ENCODE measurements around the gene PCGF6.
"Not testable (repeated sequence)": the region's sequence is repeated elsewhere in the genome, so short reads cannot be mapped to it uniquely, and the experiment has no call there.

PCGF6 gene

DNA sequence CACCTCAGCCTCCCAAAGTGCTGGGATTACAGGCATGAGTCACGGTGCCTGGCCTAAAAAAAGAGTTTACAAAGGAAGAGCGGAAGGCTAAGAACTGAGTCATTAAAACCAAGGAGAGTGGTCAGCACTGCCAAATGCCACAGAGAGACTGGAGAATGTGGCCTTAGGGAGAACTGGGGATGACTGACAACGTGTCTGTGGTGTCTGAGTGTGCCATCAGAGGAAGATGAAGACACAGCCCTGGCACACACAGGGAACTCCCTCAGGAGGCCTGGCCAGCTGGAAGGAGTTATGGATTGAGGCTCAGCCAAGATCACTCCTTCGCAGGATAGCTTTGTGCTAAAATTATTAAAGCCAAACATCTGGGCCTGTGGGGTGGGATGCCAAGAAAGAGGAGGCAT is 77.9 kb downstream of the PCGF6 start:
- FAIRE-seq (no peak), DNase-seq (ENCODE audit: insufficient read length, low spot score) (no peak)
- no peak for TF ChIP-seq POLR2A (IDR thresholded peaks at IDR 0.05; ENCODE audit: low read depth, low read length)
- TF ChIP-seq PAX5 (IDR thresholded peaks at IDR 0.05; ENCODE audit: insufficient read depth, low read length, severe bottlenecking), result no peak
- TF ChIP-seq SPI1 (IDR thresholded peaks at IDR 0.05; ENCODE audit: low read depth, low read length), result no peak
- TF ChIP-seq POU2F2 (IDR thresholded peaks at IDR 0.05; ENCODE audit: low read depth, low read length), result no peak
- TF ChIP-seq TAF1 (IDR thresholded peaks at IDR 0.05; ENCODE audit: low read depth, low read length), result no peak
- no peak for TF ChIP-seq POLR2AphosphoS5 (IDR thresholded peaks at IDR 0.05; ENCODE audit: low read depth, low read length)

DNA sequence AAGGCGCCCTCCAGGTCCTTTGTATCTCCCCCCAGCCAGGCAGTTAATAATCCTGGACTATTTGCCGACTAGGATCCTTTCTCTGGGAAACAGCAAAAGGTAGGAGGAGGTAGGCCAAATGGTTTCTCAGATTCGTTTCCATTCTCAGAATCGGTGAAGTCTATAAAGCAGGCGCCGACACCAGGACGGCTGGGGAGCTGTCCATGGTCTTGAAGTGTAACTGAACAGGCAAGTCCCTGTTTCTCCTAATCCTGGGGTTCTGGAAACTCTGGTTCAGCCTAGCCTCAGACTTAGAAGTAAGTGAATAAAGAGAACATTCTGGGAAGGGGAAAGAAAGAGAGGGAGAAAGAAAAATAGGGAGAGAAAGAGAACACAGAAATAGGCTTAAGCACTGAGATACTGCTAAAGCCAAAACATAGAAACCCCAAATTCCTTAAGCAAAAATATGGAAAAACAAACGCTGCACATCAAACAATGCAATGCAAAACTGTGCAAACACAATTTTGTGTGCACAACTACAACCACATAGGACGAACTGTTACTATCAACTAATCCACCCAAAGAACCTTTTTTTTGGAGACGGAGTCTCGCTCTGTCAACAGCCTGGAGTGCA is 85.1 kb downstream of the PCGF6 start:
- DNase-seq (ENCODE audit: insufficient read length, low spot score) (no peak), FAIRE-seq (no peak)
- TF ChIP-seq PAX5 (IDR thresholded peaks at IDR 0.05; ENCODE audit: insufficient read depth, low read length, severe bottlenecking), result no peak
- no peak for TF ChIP-seq POLR2AphosphoS5 (IDR thresholded peaks at IDR 0.05; ENCODE audit: low read depth, low read length)
- no peak for TF ChIP-seq TAF1 (IDR thresholded peaks at IDR 0.05; ENCODE audit: low read depth, low read length)
- TF ChIP-seq POLR2A (IDR thresholded peaks at IDR 0.05; ENCODE audit: low read depth, low read length), result no peak
- TF ChIP-seq SPI1 (IDR thresholded peaks at IDR 0.05; ENCODE audit: low read depth, low read length), result no peak
- TF ChIP-seq POU2F2 (IDR thresholded peaks at IDR 0.05; ENCODE audit: low read depth, low read length), result no peak

DNA sequence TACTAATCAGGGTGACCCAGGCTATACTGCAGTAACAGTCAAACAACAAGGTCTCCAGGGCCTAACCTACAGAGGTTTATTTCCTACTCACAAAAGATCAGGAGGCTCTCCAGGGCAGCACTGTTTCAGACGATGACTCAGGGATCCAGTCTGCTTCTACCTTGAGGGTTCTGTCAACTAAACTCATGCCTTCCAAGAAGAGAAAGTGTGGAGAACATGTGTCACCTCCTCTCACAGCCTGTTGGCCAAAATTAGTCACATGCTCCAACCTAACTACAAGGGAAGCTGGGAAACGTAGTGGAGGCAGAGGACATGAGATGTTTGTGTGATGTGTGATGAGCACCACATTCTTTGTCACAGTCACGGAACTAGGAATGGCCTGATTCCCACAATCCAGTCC is 88.7 kb downstream of the PCGF6 start:
- no peak for DNase-seq (ENCODE audit: insufficient read length, low spot score)
- TF ChIP-seq POLR2AphosphoS5 (IDR thresholded peaks at IDR 0.05; ENCODE audit: low read depth, low read length) (no peak), TAF1 (IDR thresholded peaks at IDR 0.05; ENCODE audit: low read depth, low read length) (no peak), PAX5 (IDR thresholded peaks at IDR 0.05; ENCODE audit: insufficient read depth, low read length, severe bottlenecking) (no peak), SPI1 (IDR thresholded peaks at IDR 0.05; ENCODE audit: low read depth, low read length) (no peak), POU2F2 (IDR thresholded peaks at IDR 0.05; ENCODE audit: low read depth, low read length) (no peak), POLR2A (IDR thresholded peaks at IDR 0.05; ENCODE audit: low read depth, low read length) (no peak)

DNA sequence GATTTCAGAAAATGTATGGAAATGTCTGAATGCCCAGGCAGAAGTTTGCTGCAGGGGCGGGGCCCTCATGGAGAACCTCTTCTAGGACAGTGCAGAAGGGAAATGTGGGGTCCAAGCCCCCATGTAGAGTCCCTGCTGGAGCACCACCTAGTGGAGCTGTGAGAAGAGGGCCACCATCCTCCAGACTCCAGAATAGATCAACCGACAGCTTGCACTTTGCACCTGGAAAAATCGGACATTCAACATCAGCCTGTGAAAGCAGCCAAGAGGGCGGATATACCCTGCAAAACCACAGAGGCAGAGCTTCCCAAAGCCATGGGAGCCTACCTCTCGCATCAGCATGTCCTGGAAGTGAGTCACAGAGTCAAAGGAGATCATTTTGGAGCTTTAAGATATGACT is 91.0 kb downstream of the PCGF6 start:
- FAIRE-seq (no peak), DNase-seq (ENCODE audit: insufficient read length, low spot score) (no peak)
- TF ChIP-seq POLR2AphosphoS5 (IDR thresholded peaks at IDR 0.05; ENCODE audit: low read depth, low read length) (no peak), TAF1 (IDR thresholded peaks at IDR 0.05; ENCODE audit: low read depth, low read length) (no peak), SPI1 (IDR thresholded peaks at IDR 0.05; ENCODE audit: low read depth, low read length) (no peak), POLR2A (IDR thresholded peaks at IDR 0.05; ENCODE audit: low read depth, low read length) (no peak), POU2F2 (IDR thresholded peaks at IDR 0.05; ENCODE audit: low read depth, low read length) (no peak), PAX5 (IDR thresholded peaks at IDR 0.05; ENCODE audit: insufficient read depth, low read length, severe bottlenecking) (no peak)

More for the DNA sequence above, 88.7 kb downstream of the PCGF6 start:
- FAIRE-seq, result no peak

DNA sequence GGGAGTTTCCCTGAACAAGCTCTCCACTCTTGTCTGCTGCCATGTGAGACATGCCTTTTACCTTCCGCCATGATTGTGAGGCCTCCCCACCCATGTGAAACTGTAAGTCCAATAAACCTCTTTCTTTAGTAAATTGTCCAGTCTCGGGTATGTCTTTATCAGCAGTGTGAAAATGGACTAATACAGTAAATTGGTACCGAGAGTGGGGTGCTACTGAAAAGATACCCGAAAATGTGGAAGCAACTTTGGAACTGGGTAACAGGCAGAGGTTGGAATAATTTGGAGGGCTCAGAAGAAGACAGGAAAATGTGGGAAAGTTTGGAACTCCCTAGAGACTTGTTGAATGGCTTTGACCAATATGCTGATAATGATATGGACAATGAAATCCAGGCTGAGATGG is 92.0 kb downstream of the PCGF6 start:
- FAIRE-seq, result not testable (repeated sequence)

DNA sequence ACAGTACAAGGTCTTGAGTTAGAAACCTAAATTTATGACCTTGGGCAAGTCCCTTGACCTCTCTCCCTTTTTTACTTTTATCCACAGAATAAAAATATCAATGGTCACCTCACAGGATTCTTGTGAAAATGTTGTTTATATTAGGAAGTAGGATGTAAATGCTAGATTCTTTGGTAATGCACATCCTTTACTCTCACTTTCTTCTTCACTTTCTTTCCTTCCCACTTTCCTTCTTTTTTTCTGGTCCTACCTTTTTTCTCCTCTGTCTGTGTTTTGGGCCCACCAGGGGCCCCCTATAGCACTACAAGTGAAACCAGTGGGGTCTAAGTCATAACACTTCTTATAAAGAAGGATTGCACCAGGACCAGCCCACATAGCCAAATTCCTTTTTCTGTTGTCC is 93.1 kb downstream of the PCGF6 start:
- no peak for TF ChIP-seq PAX5 (IDR thresholded peaks at IDR 0.05; ENCODE audit: insufficient read depth, low read length, severe bottlenecking)
- TF ChIP-seq POLR2A (IDR thresholded peaks at IDR 0.05; ENCODE audit: low read depth, low read length), result no peak
- TF ChIP-seq POU2F2 (IDR thresholded peaks at IDR 0.05; ENCODE audit: low read depth, low read length), result no peak
- TF ChIP-seq SPI1 (IDR thresholded peaks at IDR 0.05; ENCODE audit: low read depth, low read length), result no peak
- no peak for TF ChIP-seq POLR2AphosphoS5 (IDR thresholded peaks at IDR 0.05; ENCODE audit: low read depth, low read length)
- no peak for TF ChIP-seq TAF1 (IDR thresholded peaks at IDR 0.05; ENCODE audit: low read depth, low read length)
- DNase-seq (ENCODE audit: insufficient read length, low spot score) (no peak), FAIRE-seq (no peak)

More for the DNA sequence above, 92.0 kb downstream of the PCGF6 start:
- DNase-seq (ENCODE audit: insufficient read length, low spot score), result not testable (repeated sequence)

DNA sequence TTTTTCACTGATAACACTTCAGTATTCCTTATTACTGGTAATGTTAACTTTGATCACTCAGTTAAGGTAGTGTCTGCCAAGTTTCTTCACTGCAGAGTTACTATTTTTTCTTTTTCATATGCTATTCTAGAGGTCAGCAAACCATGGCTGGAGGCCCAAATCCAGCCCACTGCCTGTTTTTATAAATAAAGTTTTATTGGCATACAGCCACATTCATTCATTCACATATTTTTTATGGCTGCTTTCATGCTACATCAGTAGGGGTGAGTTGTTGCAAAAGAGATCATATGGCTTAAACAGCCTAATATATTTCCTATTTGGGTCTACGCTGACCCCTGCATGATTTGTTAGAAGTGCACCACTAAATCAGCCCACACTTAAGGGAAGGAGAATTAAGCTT is 94.3 kb downstream of the PCGF6 start:
- no peak for TF ChIP-seq POU2F2 (IDR thresholded peaks at IDR 0.05; ENCODE audit: low read depth, low read length)
- no peak for TF ChIP-seq PAX5 (IDR thresholded peaks at IDR 0.05; ENCODE audit: insufficient read depth, low read length, severe bottlenecking)
- TF ChIP-seq POLR2A (IDR thresholded peaks at IDR 0.05; ENCODE audit: low read depth, low read length), result no peak
- no peak for TF ChIP-seq TAF1 (IDR thresholded peaks at IDR 0.05; ENCODE audit: low read depth, low read length)
- TF ChIP-seq POLR2AphosphoS5 (IDR thresholded peaks at IDR 0.05; ENCODE audit: low read depth, low read length), result no peak
- no peak for TF ChIP-seq SPI1 (IDR thresholded peaks at IDR 0.05; ENCODE audit: low read depth, low read length)
- FAIRE-seq, result no peak
- DNase-seq (ENCODE audit: insufficient read length, low spot score), result no peak

DNA sequence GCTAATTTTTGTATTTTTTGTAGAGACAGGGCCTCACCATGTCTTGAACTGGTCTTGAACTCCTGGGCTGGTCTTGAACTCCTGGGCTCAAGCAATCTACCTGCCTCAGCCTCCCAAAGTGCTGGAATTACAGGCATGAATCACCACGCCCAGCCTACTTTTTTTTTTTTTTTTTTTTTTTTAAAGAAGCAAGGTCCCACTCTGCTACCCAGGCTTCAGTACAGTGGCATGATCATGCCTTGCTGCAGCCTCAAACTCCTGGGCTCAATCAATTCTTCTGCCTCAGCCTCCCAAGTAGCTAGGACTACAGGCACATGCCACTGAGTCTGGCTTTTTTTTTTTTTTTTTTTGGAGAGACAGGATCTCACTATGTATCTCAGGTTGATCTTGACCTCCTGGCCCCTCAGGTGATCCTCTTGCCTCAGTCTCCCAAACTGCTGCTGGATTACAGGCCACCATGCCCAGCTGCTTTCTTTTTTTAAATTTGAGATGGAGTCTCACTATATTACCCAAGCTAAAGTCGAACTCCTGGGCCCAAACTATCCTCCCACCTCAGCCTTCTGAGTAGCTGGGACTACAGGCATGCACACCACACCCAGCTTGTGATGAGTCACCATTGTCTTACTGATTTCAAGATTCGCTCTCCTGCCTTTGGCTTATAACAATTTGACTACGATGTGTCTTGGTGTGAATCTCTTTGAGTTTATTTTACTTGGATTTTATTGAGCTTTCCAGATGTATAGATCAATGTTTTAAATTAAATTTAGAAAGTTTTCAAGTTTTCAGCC is 96.2 kb downstream of the PCGF6 start:
- FAIRE-seq, result no peak
- no peak for DNase-seq (ENCODE audit: insufficient read length, low spot score)
- TF ChIP-seq PAX5 (IDR thresholded peaks at IDR 0.05; ENCODE audit: insufficient read depth, low read length, severe bottlenecking) (no peak), POU2F2 (IDR thresholded peaks at IDR 0.05; ENCODE audit: low read depth, low read length) (no peak), TAF1 (IDR thresholded peaks at IDR 0.05; ENCODE audit: low read depth, low read length) (no peak), POLR2A (IDR thresholded peaks at IDR 0.05; ENCODE audit: low read depth, low read length) (no peak), SPI1 (IDR thresholded peaks at IDR 0.05; ENCODE audit: low read depth, low read length) (no peak)

DNA sequence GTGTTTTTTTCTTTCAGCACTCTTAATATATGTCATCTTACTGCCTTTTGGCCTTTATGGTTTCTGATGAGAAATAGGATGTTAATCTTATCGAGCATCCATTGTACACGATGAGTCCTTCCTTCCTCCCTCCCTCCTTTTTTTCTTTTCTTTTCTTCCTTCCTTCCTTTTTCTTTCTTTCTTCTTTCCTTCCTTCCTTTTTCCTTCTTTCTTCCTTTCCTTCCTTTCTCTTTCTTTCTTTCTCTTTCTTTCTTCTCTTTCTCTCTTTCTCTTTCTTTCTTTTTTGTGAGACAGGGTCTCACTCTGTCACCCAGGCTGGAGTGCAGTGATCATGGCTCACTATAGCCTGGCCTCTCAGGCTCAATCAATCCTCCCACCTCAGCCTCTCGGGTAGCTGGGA is 96.8 kb downstream of the PCGF6 start:
- TF ChIP-seq POLR2AphosphoS5 (IDR thresholded peaks at IDR 0.05; ENCODE audit: low read depth, low read length) (no peak), TAF1 (IDR thresholded peaks at IDR 0.05; ENCODE audit: low read depth, low read length) (no peak), POU2F2 (IDR thresholded peaks at IDR 0.05; ENCODE audit: low read depth, low read length) (no peak), SPI1 (IDR thresholded peaks at IDR 0.05; ENCODE audit: low read depth, low read length) (no peak), POLR2A (IDR thresholded peaks at IDR 0.05; ENCODE audit: low read depth, low read length) (no peak), PAX5 (IDR thresholded peaks at IDR 0.05; ENCODE audit: insufficient read depth, low read length, severe bottlenecking) (no peak)
- DNase-seq (ENCODE audit: insufficient read length, low spot score) (no peak), FAIRE-seq (no peak)
